Activated T-helper 9 cell treated with anti-CD3 and anti-CD28 coated beads, Interleukin-2, amount 50 U/mL, for 16 hours (primary cell): ENCODE measurements around the gene INO80D.
"Not testable (repeated sequence)": the region's sequence is repeated elsewhere in the genome, so short reads cannot be mapped to it uniquely, and the experiment has no call there.

Experiments
- DNase-seq: peaks from one replicate; pipeline ENCODE4 v3.0.0-alpha.2; 2020; ENCODE audit warnings: low read depth

The INO80D gene

DNA sequence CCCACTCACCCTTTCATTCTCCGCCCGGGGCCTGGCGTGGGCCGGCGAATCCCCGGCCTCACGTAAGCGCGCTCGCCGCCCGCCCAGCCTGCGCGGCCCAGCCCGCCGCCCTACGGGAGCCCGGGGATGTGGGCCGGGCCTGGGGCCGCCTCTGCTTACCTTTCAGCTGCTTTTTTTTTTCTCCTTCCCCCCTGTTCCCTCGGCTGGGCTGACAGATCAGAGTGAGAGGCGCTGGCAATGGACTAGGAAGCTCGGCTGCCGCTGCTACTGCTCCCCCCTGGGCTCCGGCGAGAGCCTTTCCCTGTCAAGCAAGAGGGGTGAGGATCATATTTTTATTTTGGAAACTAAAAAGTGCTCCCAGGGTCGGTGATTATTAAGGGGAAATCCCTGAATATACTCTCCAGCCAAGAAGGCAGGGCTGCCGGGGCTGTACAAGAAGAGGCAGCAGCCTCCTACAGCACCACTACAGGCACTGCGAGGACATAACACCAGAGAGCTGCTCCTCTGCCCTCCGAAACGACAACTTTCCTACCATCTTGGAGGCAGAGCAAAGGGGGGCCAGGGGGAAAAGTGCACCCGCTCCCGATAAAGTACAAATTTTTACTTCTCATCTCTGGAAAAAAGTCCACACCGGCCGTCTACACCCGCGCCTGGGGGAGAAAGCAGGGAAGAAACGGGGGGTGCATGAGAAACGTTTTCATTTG, at the start of gene INO80D:
INO80D (minus strand) TSS at position 433 of the 704 bp plus-strand sequence. CDS start 23,158 bp downstream, outside the sequence.
- peak; percentile 68 for DNase-seq

DNA sequence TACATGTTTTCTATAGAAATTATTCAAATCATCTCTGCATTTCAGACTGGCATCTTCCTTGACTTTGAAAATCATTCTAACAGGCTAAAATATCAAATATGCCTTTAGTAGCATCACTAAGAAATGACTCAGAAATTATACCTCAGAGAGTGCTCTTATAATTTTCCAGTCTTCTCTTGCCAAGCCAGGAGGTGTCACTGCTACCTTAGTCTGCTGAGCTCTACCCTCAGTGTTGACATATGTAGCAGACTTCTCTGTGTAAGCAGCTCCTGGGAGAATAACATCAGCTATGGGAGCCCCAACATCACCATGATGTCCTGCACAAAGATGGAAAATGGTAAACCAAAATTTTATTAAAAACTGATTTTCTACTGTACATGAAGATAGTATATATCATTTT, 41.7 kb upstream of the INO80D start:
- DNase-seq, result no peak

DNA sequence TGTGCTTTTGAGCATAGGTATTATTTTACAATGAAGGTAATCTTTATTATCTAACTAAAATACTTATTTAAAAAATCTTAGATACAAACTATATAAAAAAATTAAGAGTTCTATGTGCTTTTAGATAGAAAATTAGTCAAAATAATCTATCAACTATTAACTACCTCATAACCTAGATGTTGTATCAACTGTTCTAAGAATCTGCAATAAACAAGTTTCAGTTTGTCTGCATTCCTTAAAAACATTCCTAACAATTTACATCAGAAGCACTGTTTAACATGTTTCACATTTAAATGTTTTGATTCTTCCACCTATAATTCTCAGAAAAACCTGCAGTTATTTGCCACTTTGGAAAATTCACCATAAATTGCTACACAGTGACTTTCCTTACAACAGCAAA, 39.9 kb upstream of the INO80D start:
- DNase-seq, result no peak

GRCh38 chr2:206122569-206122968, 36.6 kb upstream of the INO80D start:
- not testable (repeated sequence) for DNase-seq

DNA sequence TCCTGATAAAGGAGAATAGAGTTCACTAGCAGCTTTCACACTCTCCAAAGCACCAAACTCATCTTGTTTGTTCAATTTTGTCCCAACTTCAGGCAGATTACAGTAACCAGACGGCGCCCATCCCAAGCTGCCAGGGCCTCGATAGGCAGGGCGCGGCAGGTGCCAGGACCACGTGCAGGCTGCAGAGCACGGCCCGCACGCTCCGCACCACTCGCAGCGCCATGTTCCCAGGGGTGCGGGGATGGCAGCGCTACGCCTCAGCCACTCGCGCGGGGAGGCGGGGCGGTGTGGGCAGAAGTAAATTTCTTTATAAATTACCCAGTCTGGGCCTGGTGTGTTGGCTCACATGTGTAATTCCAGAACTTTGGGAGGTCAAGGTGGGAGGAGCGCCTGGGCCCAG, 30.3 kb upstream of the INO80D start:
- DNase-seq, result no peak

DNA sequence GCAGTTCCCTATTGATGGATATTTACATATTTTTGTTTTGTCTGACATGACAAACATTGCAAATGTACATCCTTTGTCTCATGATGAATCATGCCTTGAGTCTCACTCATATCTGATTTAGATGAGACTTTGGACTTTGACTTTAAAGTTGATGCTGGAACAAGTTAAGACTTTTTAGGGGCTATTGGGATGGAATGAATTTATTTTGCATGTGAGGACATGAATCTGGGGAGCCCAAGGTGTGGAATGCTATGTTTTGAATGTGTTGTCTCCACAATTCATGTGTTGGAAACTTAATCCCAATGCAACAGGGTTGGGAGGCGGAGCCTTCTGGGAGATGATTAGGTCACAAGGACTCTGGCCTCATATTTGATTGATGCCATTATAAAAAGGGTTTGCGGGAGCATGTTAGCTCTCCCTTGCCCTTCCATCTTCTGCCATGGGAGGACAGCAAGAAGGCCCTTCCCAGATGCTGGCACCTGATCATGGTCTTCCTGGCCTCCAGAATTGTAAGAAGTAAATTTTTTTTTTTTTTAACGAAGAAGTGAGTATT, 29.1 kb upstream of the INO80D start:
- no peak for DNase-seq

GRCh38 chr2:206112846-206113547, 27.0 kb upstream of the INO80D start:
- DNase-seq, result no peak

- DNase-seq, result no peak
Observed at GRCh38 chr2:206112108-206112507, 26.1 kb upstream of the INO80D start.

DNA sequence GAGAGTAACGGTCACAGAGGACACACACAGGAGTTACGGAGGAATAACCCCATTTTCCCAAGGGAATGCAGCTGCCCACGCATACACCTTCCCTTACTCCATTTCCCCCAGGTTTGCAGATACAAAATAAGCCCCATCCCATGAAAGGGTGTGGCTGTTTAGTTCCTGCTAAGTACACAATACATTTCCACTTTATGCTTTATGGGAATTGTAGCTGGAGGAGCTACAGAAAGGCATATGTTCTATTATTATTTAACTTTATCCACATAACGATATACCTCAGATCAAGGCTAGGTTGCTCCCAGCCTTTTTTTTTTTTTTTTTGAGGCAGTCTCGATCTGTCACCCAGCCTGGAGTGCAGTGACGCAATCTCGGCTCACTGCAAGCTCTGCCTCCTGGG, 22.7 kb upstream of the INO80D start:
- no peak for DNase-seq

- DNase-seq, result no peak
Observed at GRCh38 chr2:206105541-206105940, 19.6 kb upstream of the INO80D start.

GRCh38 chr2:206105038-206105437, 19.1 kb upstream of the INO80D start:
- no peak for DNase-seq

GRCh38 chr2:206098872-206099271, 12.9 kb upstream of the INO80D start:
- not testable (repeated sequence) for DNase-seq

GRCh38 chr2:206098471-206098870, 12.5 kb upstream of the INO80D start:
- DNase-seq, result no peak

- no peak for DNase-seq
Observed at GRCh38 chr2:206096876-206097275, 10.9 kb upstream of the INO80D start.

DNA sequence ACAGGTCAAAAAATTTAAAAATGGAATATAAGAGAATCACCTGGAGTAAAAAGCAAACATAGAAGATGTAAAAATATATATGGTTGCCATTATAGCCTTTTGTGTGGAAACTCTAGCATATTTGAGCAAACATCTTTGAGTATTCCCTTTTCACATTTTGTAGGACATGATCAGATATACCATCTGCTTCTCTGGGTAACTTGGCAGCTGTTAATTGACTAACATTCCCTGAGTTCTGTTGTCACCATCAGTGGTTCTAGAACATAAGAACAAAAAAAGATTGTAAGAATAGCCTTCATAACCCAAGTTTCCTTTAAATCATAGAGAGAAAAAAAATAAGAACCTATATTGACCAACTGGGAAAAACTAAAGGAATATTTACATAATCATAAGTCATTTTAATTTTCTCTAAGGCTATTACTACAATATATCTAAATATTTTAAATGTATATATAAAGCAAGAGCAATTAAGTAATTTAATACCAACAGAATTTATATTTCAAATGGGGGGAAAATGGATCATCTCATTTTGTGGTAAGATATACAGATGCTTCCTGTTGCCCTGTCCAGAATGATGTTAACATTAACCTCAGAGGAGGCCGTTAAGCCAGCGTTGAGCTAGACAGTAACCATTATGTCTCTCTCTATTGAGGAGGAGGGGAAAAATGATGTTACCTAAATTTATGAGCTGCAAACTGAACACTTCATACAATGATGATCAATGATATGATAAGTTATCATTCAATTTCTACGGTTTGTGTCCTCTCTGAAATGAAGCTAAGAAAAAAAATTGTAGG, 9.8 kb upstream of the INO80D start:
- DNase-seq, result no peak

DNA sequence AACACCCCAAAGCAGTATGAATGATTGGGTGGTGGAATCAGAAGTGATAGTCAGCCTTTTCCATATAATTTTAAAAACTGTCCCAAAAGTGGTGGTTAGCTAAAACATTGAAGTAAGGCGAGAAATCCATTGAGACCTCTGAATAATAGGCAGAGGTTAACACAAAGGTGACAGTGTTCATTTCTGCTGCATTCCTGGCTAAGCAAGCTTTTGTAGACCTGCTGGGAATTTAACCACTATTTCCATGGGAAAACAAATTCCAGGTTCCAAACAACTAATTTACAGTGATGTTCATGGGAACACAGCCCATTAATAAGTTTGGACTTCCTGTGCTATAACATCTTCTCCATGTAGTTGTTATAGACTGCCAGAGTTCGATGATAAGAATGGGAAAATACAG, 6.3 kb upstream of the INO80D start:
- DNase-seq, result no peak

DNA sequence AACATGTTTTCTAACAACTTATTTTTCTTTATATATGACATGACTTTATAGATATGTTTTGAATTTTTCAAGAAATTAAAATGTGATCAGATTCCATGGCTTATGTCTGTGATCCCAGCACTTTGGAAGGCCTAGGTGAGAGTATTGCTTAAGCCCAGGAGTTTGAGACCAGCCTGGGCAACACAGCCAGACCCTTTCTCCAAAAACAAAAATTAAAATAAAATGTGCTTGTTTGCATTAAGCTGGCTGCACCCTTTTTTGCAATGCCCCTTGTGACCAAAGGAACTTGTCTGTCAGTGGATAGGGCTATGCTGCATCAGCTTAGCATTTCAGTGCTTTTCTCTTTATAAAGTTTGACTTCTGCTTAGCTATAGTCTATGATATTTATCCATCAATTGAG, 2.3 kb upstream of the INO80D start:
- no peak for DNase-seq

- DNase-seq, result no peak
Observed at GRCh38 chr2:206086716-206087350, 859 bp upstream of the INO80D start.

DNA sequence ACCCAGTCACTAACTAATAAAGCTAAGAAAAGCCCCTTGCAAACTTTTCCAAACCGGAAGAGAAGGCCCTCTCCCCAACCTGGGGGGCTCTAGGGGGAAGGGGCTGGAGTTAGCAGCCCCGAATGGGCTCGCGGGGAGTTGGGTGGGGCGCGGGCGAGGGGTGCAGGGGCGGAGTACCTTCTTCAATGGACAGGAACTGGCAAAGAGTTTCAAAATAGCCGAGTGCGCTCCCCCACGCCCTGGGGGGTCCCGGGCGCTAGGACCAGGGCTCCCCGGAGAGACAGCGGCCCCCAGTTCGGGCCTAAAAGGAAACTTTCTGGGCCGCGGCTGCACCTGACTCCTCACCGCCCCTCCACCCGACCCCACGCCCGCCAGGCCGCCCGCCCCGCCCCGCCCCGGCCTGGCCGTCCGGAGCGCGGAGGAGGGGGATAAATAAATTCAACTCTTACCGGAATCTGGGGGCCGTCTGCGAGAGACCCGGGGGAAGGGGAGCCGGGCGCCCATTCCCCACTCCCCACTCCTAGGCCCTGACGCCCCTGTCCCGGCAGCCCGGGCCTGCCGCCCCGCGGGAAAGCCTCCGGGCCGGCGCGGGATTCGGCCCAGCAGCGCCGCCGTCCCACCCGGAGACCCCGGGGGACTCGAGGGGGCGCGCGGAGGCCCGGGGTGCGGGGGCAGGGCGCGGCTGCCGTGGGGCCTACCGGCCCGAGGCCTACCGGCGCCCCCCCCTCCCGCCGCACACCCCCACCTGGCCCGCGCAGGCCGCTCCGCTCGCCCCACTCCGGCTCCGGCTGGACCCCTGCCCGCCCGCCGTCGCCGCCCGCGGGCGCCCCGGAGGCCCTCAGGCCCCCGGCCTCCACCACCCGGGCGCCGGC, 868 bp downstream of the INO80D start:
- DNase-seq, result peak; percentile 31

GRCh38 chr2:206084439-206084869, 1.5 kb downstream of the INO80D start:
- DNase-seq, result peak; percentile 3
